Astrocyte (in vitro differentiated cells and primary cell): ENCODE results near the gene SMIM35. TPM values are rescaled to one million over a fixed set of nuclear protein-coding genes. Genes with fewer than 3 reads are reported as not detected.
A peak's percentile ranks its signal among the peaks of the same experiment; 100 is the strongest.

Experiments
- DNase-seq: peaks from one replicate; pipeline ENCODE4 v3.0.0-alpha.2; 2010; ENCODE audit warnings: low read depth
- FAIRE-seq: peaks from 2 replicates; lab custom pipeline; 2011; peaks lifted over from hg19 to GRCh38; lab: Jason Lieb, UNC
- H2AFZ ChIP-seq: 2 replicates; pipeline ENCODE4 v1.6.0; 2012; ENCODE audit warnings: low read depth, low read length, inconsistent platforms
- H3K27ac ChIP-seq: 2 replicates; pipeline ENCODE4 v1.5.1; 2011; ENCODE audit warnings: low read depth, low read length, inconsistent platforms
- H3K27me3 ChIP-seq: 2 replicates; pipeline ENCODE4 v1.6.0; 2011; ENCODE audit warnings: low read length, inconsistent platforms; ENCODE audit not compliant: insufficient read depth
- H3K36me3 ChIP-seq: 2 replicates; pipeline ENCODE4 v1.5.1; 2011; ENCODE audit warnings: low read length, inconsistent platforms; ENCODE audit not compliant: insufficient read depth
- H3K4me1 ChIP-seq: 2 replicates; pipeline ENCODE4 v1.5.1; 2011; ENCODE audit warnings: low read length, inconsistent platforms; ENCODE audit not compliant: insufficient read depth
- H3K4me2 ChIP-seq: 2 replicates; pipeline ENCODE4 v1.6.0; 2012; ENCODE audit warnings: low read length, inconsistent platforms
- H3K4me3 ChIP-seq: 2 replicates; pipeline ENCODE4 v1.5.1; 2011; ENCODE audit warnings: low read depth, mild to moderate bottlenecking, low read length, inconsistent platforms; ENCODE audit not compliant: insufficient read depth
- H3K79me2 ChIP-seq: 2 replicates; pipeline ENCODE4 v1.6.0; 2012; ENCODE audit warnings: mild to moderate bottlenecking, low read length, inconsistent platforms; ENCODE audit not compliant: insufficient read depth
- H3K9ac ChIP-seq: 2 replicates; pipeline ENCODE4 v1.6.0; 2012; ENCODE audit warnings: mild to moderate bottlenecking, low read length, inconsistent platforms
- H3K9me3 ChIP-seq: 2 replicates; pipeline ENCODE4 v1.5.1; 2012; ENCODE audit warnings: low read depth, mild to moderate bottlenecking, low read length, inconsistent platforms; ENCODE audit not compliant: insufficient read depth
- H4K20me1 ChIP-seq: 2 replicates; pipeline ENCODE4 v1.6.0; 2012; ENCODE audit warnings: low read length, inconsistent platforms; ENCODE audit not compliant: insufficient read depth
- H3K27ac Mint-ChIP-seq: one replicate; pipeline ENCODE4 v1.8.0; 2021; ENCODE audit warnings: mild to moderate bottlenecking, mixed read lengths; ENCODE audit not compliant: unreplicated experiment
- H3K27me3 Mint-ChIP-seq: one replicate; pipeline ENCODE4 v1.8.0; 2021; ENCODE audit warnings: low read depth, mixed read lengths; ENCODE audit not compliant: unreplicated experiment
- H3K36me3 Mint-ChIP-seq: one replicate; pipeline ENCODE4 v1.8.0; 2021; ENCODE audit warnings: low read depth, mixed read lengths; ENCODE audit not compliant: unreplicated experiment
- H3K4me1 Mint-ChIP-seq: one replicate; pipeline ENCODE4 v1.8.0; 2021; ENCODE audit warnings: low read depth, mixed read lengths; ENCODE audit not compliant: unreplicated experiment
- H3K4me3 Mint-ChIP-seq: one replicate; pipeline ENCODE4 v1.8.0; 2021; ENCODE audit warnings: mild to moderate bottlenecking, moderate library complexity, mixed read lengths; ENCODE audit not compliant: unreplicated experiment
- H3K9me3 Mint-ChIP-seq: one replicate; pipeline ENCODE4 v1.8.0; 2021; ENCODE audit warnings: mild to moderate bottlenecking, mixed read lengths; ENCODE audit not compliant: unreplicated experiment
- CTCF ChIP-seq: IDR thresholded peaks from 2 replicates; pipeline ENCODE4 v1.5.1; 2011; ENCODE audit warnings: low read depth, mild to moderate bottlenecking, inconsistent platforms, low read length, moderate library complexity; ENCODE audit not compliant: insufficient read depth
- EZH2 ChIP-seq: IDR thresholded peaks from 2 replicates; pipeline ENCODE4 v1.6.1; 2012; ENCODE audit warnings: mild to moderate bottlenecking, low read length, inconsistent platforms; ENCODE audit not compliant: insufficient read depth
- total RNA-seq: library from RNA; stranded (reverse); gene quantifications from 2 replicates; pipeline ENCODE4 v1.2.1, GENCODE V29; 2021

SMIM35 gene
- total RNA-seq, 1 donor from 2014 or later: not detected

GRCh38 chr11:118111019-118111743, 24.4 kb upstream of the SMIM35 start:
- H3K4me3 Mint-ChIP-seq: no peak overlapping the region
- no peak overlapping the region for H3K4me2 ChIP-seq
- H3K4me1 Mint-ChIP-seq: peaks cover 7% of the 10 kb centered on the region
- no peaks in the 10 kb centered on the region for H4K20me1 ChIP-seq
- FAIRE-seq (no peak), DNase-seq (no peak)
- no peak overlapping the region for H2AFZ ChIP-seq
- H3K36me3 ChIP-seq: no peaks in the 10 kb centered on the region
- no peak overlapping the region for H3K27ac Mint-ChIP-seq
- peaks cover 30% of the 10 kb centered on the region for H3K27me3 Mint-ChIP-seq
- H3K9me3 Mint-ChIP-seq: no peaks in the 10 kb centered on the region
- no peaks in the 10 kb centered on the region for H3K36me3 Mint-ChIP-seq
- no peak overlapping the region for H3K4me3 ChIP-seq
- no peak overlapping the region for H3K9ac ChIP-seq
- TF ChIP-seq CTCF (no peak), EZH2 (no peak)
- H3K79me2 ChIP-seq: no peaks in the 10 kb centered on the region
- no peak overlapping the region for H3K27ac ChIP-seq
- H3K27me3 ChIP-seq: no peaks in the 10 kb centered on the region
- no peaks in the 10 kb centered on the region for H3K9me3 ChIP-seq
- no peaks in the 10 kb centered on the region for H3K4me1 ChIP-seq

- H3K4me2 ChIP-seq: no peak overlapping the region
- DNase-seq (peak; percentile 23), FAIRE-seq (no peak)
- no peak overlapping the region for H3K27ac ChIP-seq
- H3K4me3 ChIP-seq: no peak overlapping the region
- no peak overlapping the region for H3K9ac ChIP-seq
- peaks cover 7% of the 10 kb centered on the region for H3K4me1 Mint-ChIP-seq
- H3K36me3 ChIP-seq: no peaks in the 10 kb centered on the region
- H3K79me2 ChIP-seq: no peaks in the 10 kb centered on the region
- H3K9me3 ChIP-seq: no peaks in the 10 kb centered on the region
- TF ChIP-seq EZH2 (no peak), CTCF (no peak)
- no peaks in the 10 kb centered on the region for H3K4me1 ChIP-seq
- H3K27me3 Mint-ChIP-seq: peaks cover 18% of the 10 kb centered on the region
- H3K9me3 Mint-ChIP-seq: peaks cover 4% of the 10 kb centered on the region
- no peaks in the 10 kb centered on the region for H4K20me1 ChIP-seq
- H3K27me3 ChIP-seq: no peaks in the 10 kb centered on the region
- H2AFZ ChIP-seq: no peak overlapping the region
- H3K36me3 Mint-ChIP-seq: peaks cover 1% of the 10 kb centered on the region
- H3K4me3 Mint-ChIP-seq: no peak overlapping the region
- H3K27ac Mint-ChIP-seq: no peak overlapping the region
Measured at GRCh38 chr11:118109231-118109630, 22.5 kb upstream of the SMIM35 start.

- Mint-ChIP-seq H3K4me3 (no peak overlapping the region), H3K4me1 (peaks cover 7% of the 10 kb centered on the region), H3K27ac (no peak overlapping the region), H3K27me3 (peaks cover 21% of the 10 kb centered on the region), H3K36me3 (peaks cover 1% of the 10 kb centered on the region), H3K9me3 (peaks cover 6% of the 10 kb centered on the region)
- Histone ChIP-seq H3K4me3 (no peak overlapping the region), H3K4me2 (no peak overlapping the region), H4K20me1 (no peaks in the 10 kb centered on the region), H3K9ac (no peak overlapping the region), H3K27ac (no peak overlapping the region), H3K79me2 (no peaks in the 10 kb centered on the region), H3K4me1 (no peaks in the 10 kb centered on the region), H3K9me3 (no peaks in the 10 kb centered on the region), H3K27me3 (no peaks in the 10 kb centered on the region), H3K36me3 (no peaks in the 10 kb centered on the region), H2AFZ (no peak overlapping the region)
- no peak for FAIRE-seq
- no peak for TF ChIP-seq CTCF
- TF ChIP-seq EZH2: no peak
- DNase-seq: no peak
Measured at GRCh38 chr11:118108513-118108912, 21.8 kb upstream of the SMIM35 start.
